ENCODE measurements around the gene ADH4.

Gene ADH4

DNA sequence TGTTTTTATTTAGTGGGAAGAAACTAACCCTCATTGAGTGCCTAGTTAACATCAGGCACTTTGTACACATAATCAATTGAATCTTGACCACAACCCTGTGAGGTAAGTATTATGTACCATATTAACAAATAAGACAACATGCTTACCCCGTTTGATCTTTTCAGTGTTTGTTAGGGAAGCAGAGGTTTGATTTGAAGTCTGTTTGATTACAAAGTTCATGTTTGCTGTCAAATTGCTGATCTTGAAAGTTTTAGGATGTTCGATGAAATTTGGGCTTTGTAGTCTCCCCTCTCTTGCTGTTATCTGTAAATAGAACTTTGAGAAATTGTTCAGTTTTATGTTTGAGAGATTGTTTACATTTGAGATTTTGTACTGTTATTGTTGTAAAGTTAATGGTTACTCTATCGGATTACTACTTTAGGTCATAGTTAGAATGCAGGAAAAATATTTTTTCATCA, 13.4 kb upstream of the ADH4 start:
- no peaks in the 10 kb centered on the region for H3K27me3 ChIP-seq (ENCODE audit: control insufficient read depth, insufficient read depth, low read length)
- H3K4me3 ChIP-seq (ENCODE audit: low read length) = no peak overlapping the region
- no peaks in the 10 kb centered on the region for H3K36me3 ChIP-seq (ENCODE audit: control insufficient read depth, insufficient read depth, low read length)
- H3K9me3 ChIP-seq (ENCODE audit: control insufficient read depth, low read length) = no peaks in the 10 kb centered on the region
- no peak overlapping the region for H3K9ac ChIP-seq (ENCODE audit: low read length)
- H3K4me1 ChIP-seq (ENCODE audit: control insufficient read depth, insufficient read depth, low read length) = peaks cover 3% of the 10 kb centered on the region

DNA sequence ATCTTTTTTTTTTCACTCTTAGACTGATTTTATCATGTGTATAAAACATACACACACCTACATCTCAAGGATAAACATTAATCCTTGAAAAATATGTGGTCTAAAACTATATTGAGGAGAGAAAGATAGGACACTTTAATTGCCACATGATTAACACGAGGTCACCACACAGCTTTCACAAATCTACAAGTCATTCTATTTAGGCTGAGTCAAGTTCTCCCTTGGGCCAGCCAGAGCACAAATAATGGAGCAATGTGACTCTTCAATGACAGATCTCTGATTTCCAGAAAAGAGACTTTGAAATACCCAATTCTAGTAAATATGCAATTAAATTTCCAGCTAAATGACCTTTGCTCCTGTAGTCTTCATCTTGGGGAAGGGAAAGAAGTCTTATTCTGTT, 12.9 kb upstream of the ADH4 start:
- Histone ChIP-seq H3K4me3 (ENCODE audit: low read length) (no peak overlapping the region), H3K9me3 (ENCODE audit: control insufficient read depth, low read length) (no peaks in the 10 kb centered on the region), H3K36me3 (ENCODE audit: control insufficient read depth, insufficient read depth, low read length) (no peaks in the 10 kb centered on the region), H3K27me3 (ENCODE audit: control insufficient read depth, insufficient read depth, low read length) (no peaks in the 10 kb centered on the region), H3K4me1 (ENCODE audit: control insufficient read depth, insufficient read depth, low read length) (peaks cover 3% of the 10 kb centered on the region), H3K9ac (ENCODE audit: low read length) (no peak overlapping the region)

DNA sequence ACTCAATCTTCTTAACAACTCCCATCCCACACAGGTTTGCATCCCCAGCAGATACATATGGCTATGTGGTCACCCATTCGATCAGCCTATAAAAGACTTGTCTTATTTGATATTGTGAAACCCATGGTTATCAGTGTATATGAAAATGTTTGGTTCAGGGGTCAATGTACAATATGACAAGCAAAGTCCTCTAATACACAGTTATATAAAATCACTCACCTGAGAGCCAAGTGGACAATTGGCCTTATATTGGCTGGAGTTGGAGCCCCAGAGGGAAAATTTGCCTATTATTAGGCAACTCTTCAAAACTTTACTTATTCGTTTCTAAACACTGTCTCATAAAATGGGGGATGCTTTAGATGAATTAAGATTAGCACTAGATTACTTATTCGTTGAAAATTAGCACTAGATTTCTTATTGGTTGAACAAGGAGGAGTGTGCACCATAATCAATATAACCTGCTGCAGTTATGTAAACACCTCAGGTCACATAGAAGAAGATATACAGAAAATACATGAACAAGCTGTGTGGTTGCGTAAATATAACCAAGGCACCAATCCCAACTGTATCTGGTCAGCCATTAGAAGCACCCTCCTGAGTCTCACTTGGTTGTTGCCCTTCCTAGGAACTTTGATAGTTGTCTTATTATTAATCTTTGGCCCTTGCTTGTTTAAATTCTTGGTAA, 10.7 kb upstream of the ADH4 start:
- Histone ChIP-seq H3K4me1 (ENCODE audit: control insufficient read depth, insufficient read depth, low read length) (peaks cover 3% of the 10 kb centered on the region), H3K36me3 (ENCODE audit: control insufficient read depth, insufficient read depth, low read length) (no peaks in the 10 kb centered on the region), H3K4me3 (ENCODE audit: low read length) (no peak overlapping the region), H3K9ac (ENCODE audit: low read length) (no peak overlapping the region), H3K27me3 (ENCODE audit: control insufficient read depth, insufficient read depth, low read length) (no peaks in the 10 kb centered on the region), H3K9me3 (ENCODE audit: control insufficient read depth, low read length) (no peaks in the 10 kb centered on the region)

DNA sequence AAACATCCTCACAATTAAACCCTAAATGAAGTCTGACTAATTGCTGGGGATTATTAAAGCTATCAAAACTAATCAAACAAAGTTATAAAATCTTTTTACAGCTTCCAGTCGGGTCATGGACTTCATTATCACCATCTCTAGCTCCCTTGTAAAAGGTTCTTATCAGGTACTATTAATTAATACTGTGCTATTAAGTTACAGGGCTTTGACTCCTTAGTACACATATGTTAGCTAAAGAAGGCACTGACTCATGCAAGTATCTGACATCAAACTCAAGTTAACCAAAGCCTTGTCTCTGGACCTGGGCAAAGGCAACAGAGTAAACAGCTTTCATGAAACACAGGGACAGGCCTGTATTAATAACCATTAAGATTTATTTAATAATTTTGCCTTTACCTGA, 7.9 kb upstream of the ADH4 start:
- Histone ChIP-seq H3K9me3 (ENCODE audit: control insufficient read depth, low read length) (no peaks in the 10 kb centered on the region), H3K9ac (ENCODE audit: low read length) (no peak overlapping the region), H3K36me3 (ENCODE audit: control insufficient read depth, insufficient read depth, low read length) (no peaks in the 10 kb centered on the region), H3K27me3 (ENCODE audit: control insufficient read depth, insufficient read depth, low read length) (no peaks in the 10 kb centered on the region), H3K4me3 (ENCODE audit: low read length) (no peak overlapping the region), H3K4me1 (ENCODE audit: control insufficient read depth, insufficient read depth, low read length) (peaks cover 1% of the 10 kb centered on the region)

DNA sequence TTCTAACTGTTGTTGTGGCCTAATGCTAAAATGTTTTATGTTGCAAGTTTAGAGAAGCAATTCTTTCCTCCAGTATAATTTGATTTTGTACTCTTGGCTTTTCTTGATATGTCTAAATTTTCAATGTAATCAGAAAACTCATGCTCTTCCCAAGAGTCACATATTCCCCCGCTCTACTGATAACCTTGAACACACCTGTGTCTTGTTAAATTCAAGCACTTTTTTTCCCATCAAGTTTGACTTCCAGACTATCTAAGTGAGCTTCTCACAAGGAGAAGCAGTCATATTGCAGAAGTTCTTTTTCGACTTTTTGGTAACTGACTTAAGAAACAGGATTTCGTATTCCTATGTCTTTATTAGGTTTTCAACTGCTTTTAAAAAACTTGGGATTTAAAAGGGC, 7.4 kb upstream of the ADH4 start:
- H3K4me3 ChIP-seq (ENCODE audit: low read length) = no peak overlapping the region
- no peak overlapping the region for H3K9ac ChIP-seq (ENCODE audit: low read length)
- no peaks in the 10 kb centered on the region for H3K36me3 ChIP-seq (ENCODE audit: control insufficient read depth, insufficient read depth, low read length)
- H3K4me1 ChIP-seq (ENCODE audit: control insufficient read depth, insufficient read depth, low read length) = no peaks in the 10 kb centered on the region
- no peaks in the 10 kb centered on the region for H3K27me3 ChIP-seq (ENCODE audit: control insufficient read depth, insufficient read depth, low read length)
- no peaks in the 10 kb centered on the region for H3K9me3 ChIP-seq (ENCODE audit: control insufficient read depth, low read length)

DNA sequence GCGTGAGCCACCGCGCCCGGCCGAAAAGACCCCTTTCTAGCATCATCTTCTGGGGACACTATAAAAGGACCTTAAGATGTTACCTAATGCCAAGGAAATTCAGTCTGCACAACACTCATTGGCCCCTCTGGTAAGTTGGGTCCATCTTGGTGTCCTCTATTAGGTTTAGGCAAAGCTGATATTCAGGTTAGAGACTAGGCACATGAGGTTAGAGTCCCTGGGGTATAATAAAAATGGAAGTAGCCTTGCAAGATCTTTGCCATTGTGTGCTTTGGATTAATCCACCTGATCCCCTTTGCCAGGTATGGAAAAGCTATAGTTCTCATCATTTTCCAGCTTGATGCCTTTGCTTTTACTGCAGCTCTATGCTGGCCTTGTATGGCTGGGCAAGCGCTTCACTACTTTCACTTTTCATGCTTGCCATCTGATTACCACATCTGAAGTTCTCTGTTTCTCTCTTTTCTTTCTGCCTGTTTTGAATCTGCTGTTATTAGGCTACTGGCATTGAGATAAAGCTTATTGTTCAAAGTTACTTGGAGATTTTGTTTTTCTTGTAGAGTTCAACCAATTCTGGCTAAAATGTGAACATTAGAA, 5.4 kb upstream of the ADH4 start:
- H3K36me3 ChIP-seq (ENCODE audit: control insufficient read depth, insufficient read depth, low read length) = no peaks in the 10 kb centered on the region
- no peaks in the 10 kb centered on the region for H3K4me1 ChIP-seq (ENCODE audit: control insufficient read depth, insufficient read depth, low read length)
- H3K9me3 ChIP-seq (ENCODE audit: control insufficient read depth, low read length) = no peaks in the 10 kb centered on the region
- no peak overlapping the region for H3K9ac ChIP-seq (ENCODE audit: low read length)
- no peaks in the 10 kb centered on the region for H3K27me3 ChIP-seq (ENCODE audit: control insufficient read depth, insufficient read depth, low read length)
- H3K4me3 ChIP-seq (ENCODE audit: low read length) = no peak overlapping the region

DNA sequence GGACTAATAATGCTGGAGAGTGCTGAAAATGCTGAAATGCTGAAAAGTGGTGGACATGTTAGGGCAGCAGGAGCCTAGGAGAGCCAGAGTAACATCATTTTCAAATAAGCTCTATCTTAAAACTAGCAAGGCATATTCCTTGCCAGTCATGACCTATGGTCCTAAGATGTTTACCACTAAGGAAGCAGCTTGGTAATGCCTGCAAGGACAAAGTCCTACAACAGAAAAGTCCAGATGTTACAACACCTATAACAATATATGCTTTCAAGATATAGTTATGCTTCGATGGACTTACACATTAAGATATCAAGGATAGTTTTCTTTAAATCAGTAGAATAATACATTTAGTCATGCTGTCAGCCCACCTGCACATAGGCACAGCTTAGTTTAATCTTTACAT, 4.5 kb upstream of the ADH4 start:
- H3K36me3 ChIP-seq (ENCODE audit: control insufficient read depth, insufficient read depth, low read length) = no peaks in the 10 kb centered on the region
- no peaks in the 10 kb centered on the region for H3K27me3 ChIP-seq (ENCODE audit: control insufficient read depth, insufficient read depth, low read length)
- H3K9ac ChIP-seq (ENCODE audit: low read length) = no peak overlapping the region
- peaks cover 3% of the 10 kb centered on the region for H3K4me1 ChIP-seq (ENCODE audit: control insufficient read depth, insufficient read depth, low read length)
- H3K9me3 ChIP-seq (ENCODE audit: control insufficient read depth, low read length) = no peaks in the 10 kb centered on the region
- H3K4me3 ChIP-seq (ENCODE audit: low read length) = no peak overlapping the region

DNA sequence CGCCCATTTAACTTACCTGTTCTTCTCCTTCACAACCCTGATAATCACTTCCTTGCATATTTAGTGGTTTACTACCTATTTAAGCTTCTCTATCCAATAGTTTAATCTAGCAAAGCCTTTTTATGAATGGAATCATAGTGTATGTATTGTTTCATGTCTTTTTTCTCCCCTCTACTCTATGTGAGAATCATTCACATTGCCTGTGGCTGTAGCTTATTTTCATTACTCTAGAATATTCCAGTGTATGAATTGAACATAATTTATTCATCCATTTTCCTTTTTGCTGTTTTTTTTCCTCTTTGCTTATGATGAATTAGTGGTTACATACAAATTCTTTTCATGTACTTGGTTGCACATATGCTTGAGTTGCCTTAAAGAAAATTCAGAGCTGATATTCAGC, 490 bp upstream of the ADH4 start:
- peaks cover 3% of the 10 kb centered on the region for H3K4me1 ChIP-seq (ENCODE audit: control insufficient read depth, insufficient read depth, low read length)
- H3K36me3 ChIP-seq (ENCODE audit: control insufficient read depth, insufficient read depth, low read length) = no peaks in the 10 kb centered on the region
- no peak overlapping the region for H3K9ac ChIP-seq (ENCODE audit: low read length)
- no peaks in the 10 kb centered on the region for H3K9me3 ChIP-seq (ENCODE audit: control insufficient read depth, low read length)
- H3K4me3 ChIP-seq (ENCODE audit: low read length) = no peak overlapping the region
- H3K27me3 ChIP-seq (ENCODE audit: control insufficient read depth, insufficient read depth, low read length) = no peaks in the 10 kb centered on the region

DNA sequence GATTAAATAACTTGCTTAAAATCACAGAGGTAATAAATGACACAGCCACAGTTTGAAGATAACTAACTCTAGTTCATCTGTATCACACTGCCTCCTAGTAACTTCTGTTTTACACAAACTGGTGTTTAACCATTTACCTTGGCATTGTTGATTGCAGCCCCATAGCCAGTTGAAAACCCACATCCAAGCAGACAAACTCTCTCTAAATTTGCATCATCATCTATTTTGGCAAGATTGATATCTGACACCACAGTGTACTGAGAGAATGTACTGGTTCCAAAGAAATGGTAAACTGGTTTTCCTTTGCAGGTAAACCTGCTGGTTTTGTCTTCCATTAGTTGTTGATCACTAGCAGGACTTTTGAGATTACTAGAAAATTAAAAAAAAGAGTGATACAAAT, 7.8 kb downstream of the ADH4 start:
- Histone ChIP-seq H3K4me3 (ENCODE audit: low read length) (no peak overlapping the region), H3K27me3 (ENCODE audit: control insufficient read depth, insufficient read depth, low read length) (no peaks in the 10 kb centered on the region), H3K36me3 (ENCODE audit: control insufficient read depth, insufficient read depth, low read length) (no peaks in the 10 kb centered on the region), H3K9ac (ENCODE audit: low read length) (no peak overlapping the region), H3K9me3 (ENCODE audit: control insufficient read depth, low read length) (no peaks in the 10 kb centered on the region), H3K4me1 (ENCODE audit: control insufficient read depth, insufficient read depth, low read length) (peaks cover 3% of the 10 kb centered on the region)

DNA sequence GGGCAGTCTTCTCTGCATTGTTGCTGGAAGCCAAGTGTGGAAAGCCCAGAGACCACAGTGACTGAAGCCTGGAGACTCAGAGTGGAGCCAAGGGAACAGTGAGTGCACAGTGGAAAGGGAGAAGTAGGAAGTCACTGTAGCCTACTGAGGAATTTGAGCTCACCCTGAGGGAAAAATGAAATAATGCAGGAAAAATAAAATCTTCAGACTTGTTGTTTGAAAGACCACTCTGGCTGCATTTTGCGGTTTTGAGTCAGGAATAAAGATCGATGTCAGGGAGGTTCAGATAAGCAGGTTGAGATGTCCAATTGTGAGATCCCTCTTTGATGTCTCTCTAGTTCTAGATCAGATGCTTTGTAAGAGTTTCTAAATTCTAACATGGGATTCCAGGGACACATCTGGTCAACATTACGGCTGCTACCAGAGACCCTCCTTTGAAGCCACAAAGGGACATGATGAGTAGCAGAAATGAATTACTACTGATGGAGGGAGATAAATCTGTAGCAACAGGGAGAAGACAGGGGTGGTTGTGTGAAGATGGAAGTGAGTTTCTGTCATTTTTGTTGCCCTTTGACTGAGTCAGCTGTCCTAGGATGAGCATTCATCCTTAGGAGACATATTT, 8.4 kb downstream of the ADH4 start:
- H3K27me3 ChIP-seq (ENCODE audit: control insufficient read depth, insufficient read depth, low read length) = no peaks in the 10 kb centered on the region
- H3K9me3 ChIP-seq (ENCODE audit: control insufficient read depth, low read length) = no peaks in the 10 kb centered on the region
- no peaks in the 10 kb centered on the region for H3K36me3 ChIP-seq (ENCODE audit: control insufficient read depth, insufficient read depth, low read length)
- H3K9ac ChIP-seq (ENCODE audit: low read length) = no peak overlapping the region
- no peak overlapping the region for H3K4me3 ChIP-seq (ENCODE audit: low read length)
- H3K4me1 ChIP-seq (ENCODE audit: control insufficient read depth, insufficient read depth, low read length) = peaks cover 3% of the 10 kb centered on the region

DNA sequence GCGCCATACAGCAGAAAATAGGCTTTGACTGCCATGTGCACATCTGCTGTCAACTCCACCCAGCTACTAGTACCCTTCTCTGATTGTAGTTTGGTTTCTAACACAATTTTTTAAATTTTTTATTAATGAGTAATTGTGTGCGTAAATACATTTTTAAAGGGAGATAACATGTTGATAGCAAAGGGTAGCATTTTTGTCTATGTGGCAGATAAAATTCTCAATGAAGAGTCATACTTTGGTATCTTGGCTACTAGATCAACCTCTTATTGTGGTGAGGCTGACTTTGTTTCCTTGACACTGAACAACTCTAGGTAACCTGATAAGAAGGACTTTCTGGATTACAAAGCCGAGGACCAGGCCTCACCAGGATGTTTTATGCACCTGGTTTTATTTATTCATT, 9.5 kb downstream of the ADH4 start:
- no peaks in the 10 kb centered on the region for H3K36me3 ChIP-seq (ENCODE audit: control insufficient read depth, insufficient read depth, low read length)
- peaks cover 3% of the 10 kb centered on the region for H3K4me1 ChIP-seq (ENCODE audit: control insufficient read depth, insufficient read depth, low read length)
- no peaks in the 10 kb centered on the region for H3K9me3 ChIP-seq (ENCODE audit: control insufficient read depth, low read length)
- H3K4me3 ChIP-seq (ENCODE audit: low read length) = no peak overlapping the region
- H3K27me3 ChIP-seq (ENCODE audit: control insufficient read depth, insufficient read depth, low read length) = no peaks in the 10 kb centered on the region
- H3K9ac ChIP-seq (ENCODE audit: low read length) = no peak overlapping the region

DNA sequence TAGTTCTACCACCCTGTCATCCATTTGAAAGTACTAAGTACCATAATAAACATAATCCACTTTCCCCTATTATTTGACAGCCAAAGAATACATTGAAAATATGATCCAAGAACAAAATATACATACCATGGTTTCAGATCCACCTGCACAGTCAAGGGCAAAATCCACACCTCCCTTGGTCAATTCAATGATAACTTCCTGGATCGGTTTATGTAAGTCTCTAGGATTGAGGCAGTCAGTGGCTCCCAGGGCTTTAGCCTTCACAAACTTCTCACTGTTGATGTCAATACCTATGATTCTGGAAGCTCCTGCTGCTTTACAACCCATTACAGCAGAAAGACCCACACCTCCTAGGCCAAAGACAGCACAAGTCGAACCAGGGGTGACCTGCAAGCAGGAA, 12.7 kb downstream of the ADH4 start:
- Histone ChIP-seq H3K4me1 (ENCODE audit: control insufficient read depth, insufficient read depth, low read length) (peaks cover 3% of the 10 kb centered on the region), H3K9ac (ENCODE audit: low read length) (no peak overlapping the region), H3K4me3 (ENCODE audit: low read length) (no peak overlapping the region), H3K27me3 (ENCODE audit: control insufficient read depth, insufficient read depth, low read length) (no peaks in the 10 kb centered on the region), H3K36me3 (ENCODE audit: control insufficient read depth, insufficient read depth, low read length) (no peaks in the 10 kb centered on the region), H3K9me3 (ENCODE audit: control insufficient read depth, low read length) (no peaks in the 10 kb centered on the region)
